ENCODE results near the gene FAM193A. TPM values are rescaled to one million over a fixed set of nuclear protein-coding genes. Genes with fewer than 3 reads are reported as not detected.
A peak's percentile ranks its signal among the peaks of the same experiment; 100 is the strongest.

Gene FAM193A
- polyA plus RNA-seq, 1 of the 3 experiments (the other 2 are of a cell fraction), result 9.2 TPM

GRCh38 chr4:2662598-2662997 is 126.2 kb downstream of the FAM193A start:
- Histone ChIP-seq H2AFZ (ENCODE audit: low read depth) (no peak overlapping the region), H3F3A (replicated peaks; ENCODE audit: insufficient read depth) (peaks cover 18% of the 10 kb centered on the region), H3K4me1 (ENCODE audit: control insufficient read depth in 1 of 2, insufficient read depth in 2 of 2, low read depth in 1 of 2, low read length in 1 of 2) (no peaks in the 10 kb centered on the region), H3K79me2 (ENCODE audit: insufficient read depth) (peaks cover 20% of the 10 kb centered on the region), H3K27me3 (ENCODE audit: insufficient read depth) (no peaks in the 10 kb centered on the region), H3K4me2 (no peak overlapping the region), H3K9me2 (no peaks in the 10 kb centered on the region), H3K9ac (no peak overlapping the region), H3K9me3 (no peaks in the 10 kb centered on the region), H3K36me3 (replicated peaks in 1 of 2; ENCODE audit: control insufficient read depth in 1 of 2, insufficient read depth in 2 of 2, low read length in 1 of 2) (peaks cover 23 to 49% of the 10 kb centered on the region in 2 experiments), H3K27ac (ENCODE audit: low read depth in 2 of 2, low read length in 1 of 2) (peak overlapping the region in 1 of 2 experiments; percentile 6; a peak in 1 of 4 replicates), H4K20me1 (ENCODE audit: insufficient read depth) (peaks cover 9% of the 10 kb centered on the region), H3K4me3 (ENCODE audit: low read depth in 2 of 2, low read length in 1 of 2) (no peak overlapping the region)
- DNase-seq, result no peak
- WGBS (ENCODE audit: low lambda C conversion rate), result 87% methylated on average over 4 of the region's 4 CpGs
- TF ChIP-seq RAD21 (IDR thresholded peaks at IDR 0.05; ENCODE audit: low read length), result no peak
- TF ChIP-seq SMC3 (IDR thresholded peaks at IDR 0.05; ENCODE audit: low read depth, low read length), result no peak
- TF ChIP-seq RXRA (IDR thresholded peaks at IDR 0.05; ENCODE audit: borderline replicate concordance, low read depth), result no peak
- no peak for TF ChIP-seq TAF1 (IDR thresholded peaks at IDR 0.05; ENCODE audit: borderline replicate concordance, low read depth, low read length)
- no peak for TF ChIP-seq NRF1 (IDR thresholded peaks at IDR 0.05; ENCODE audit: low read depth, low read length)
- TF ChIP-seq CHD2 (IDR thresholded peaks at IDR 0.05; ENCODE audit: low read length, partially characterized antibody), result no peak
- no peak for TF ChIP-seq YY1 (IDR thresholded peaks at IDR 0.05; ENCODE audit: low read depth)
- no peak for TF ChIP-seq MEF2A (IDR thresholded peaks at IDR 0.05; ENCODE audit: borderline replicate concordance, low read depth)
- no peak for TF ChIP-seq ZBTB33 (IDR thresholded peaks at IDR 0.05; ENCODE audit: borderline replicate concordance, low read depth)
- no peak for TF ChIP-seq MXI1 (IDR thresholded peaks at IDR 0.05; ENCODE audit: low read depth, low read length)
- TF ChIP-seq FOXM1 (IDR thresholded peaks at IDR 0.05; ENCODE audit: low read depth), result no peak
- no peak for TF ChIP-seq EP300 (IDR thresholded peaks at IDR 0.05; ENCODE audit: borderline replicate concordance in 1 of 2, low read depth in 1 of 2, low read length in 1 of 2)
- no peak for TF ChIP-seq GABPA (IDR thresholded peaks at IDR 0.05; ENCODE audit: low read depth)
- no peak for TF ChIP-seq NFIC (IDR thresholded peaks at IDR 0.05; ENCODE audit: borderline replicate concordance)
- TF ChIP-seq ELF1 (IDR thresholded peaks at IDR 0.05), result no peak
- ChIA-PET CTCF (interaction anchor here (0.5 to 1.1 kb wide), 2 partner anchors 10 to 178 kb away, joined by 3 to 4 read pairs; no protein-coding TSS in a partner anchor), POLR2A (no interaction called here)

GRCh38 chr4:2663275-2663674 is 126.8 kb downstream of the FAM193A start:
- no peaks in the 10 kb centered on the region for H3K4me1 ChIP-seq (ENCODE audit: control insufficient read depth in 1 of 2, insufficient read depth in 2 of 2, low read depth in 1 of 2, low read length in 1 of 2)
- H3K79me2 ChIP-seq (ENCODE audit: insufficient read depth), result peaks cover 27% of the 10 kb centered on the region
- no peak overlapping the region for H3K27ac ChIP-seq (ENCODE audit: low read depth in 2 of 2, low read length in 1 of 2)
- POLR2A ChIA-PET, result interaction anchor here (1.0 kb wide), 1 partner anchor 128 kb away, joined by 3 read pairs; no protein-coding TSS in a partner anchor
- no peak overlapping the region for H3K9ac ChIP-seq
- H2AFZ ChIP-seq (ENCODE audit: low read depth), result no peak overlapping the region
- CTCF ChIA-PET, result interaction anchor here (0.7 to 1.1 kb wide), 2 partner anchors 10 to 71 kb away, joined by 3 read pairs; no protein-coding TSS in a partner anchor
- no peak overlapping the region for H3K4me2 ChIP-seq
- H3K9me2 ChIP-seq, result no peaks in the 10 kb centered on the region
- 92% methylated on average over 2 of the region's 2 CpGs for WGBS (ENCODE audit: low lambda C conversion rate)
- peaks cover 9% of the 10 kb centered on the region for H4K20me1 ChIP-seq (ENCODE audit: insufficient read depth)
- no peak overlapping the region for H3K4me3 ChIP-seq (ENCODE audit: low read depth in 2 of 2, low read length in 1 of 2)
- TF ChIP-seq PBX3 (IDR thresholded peaks at IDR 0.05) (no peak), JUND (IDR thresholded peaks at IDR 0.05) (no peak), ZBTB33 (IDR thresholded peaks at IDR 0.05; ENCODE audit: borderline replicate concordance, low read depth) (no peak), FOXM1 (IDR thresholded peaks at IDR 0.05; ENCODE audit: low read depth) (no peak), TEAD4 (IDR thresholded peaks at IDR 0.05; ENCODE audit: borderline replicate concordance, insufficient read depth) (no peak), FOSL2 (IDR thresholded peaks at IDR 0.05; ENCODE audit: borderline replicate concordance, low read depth) (no peak), FOXJ3 (CRISPR knock-in tag; IDR thresholded peaks at IDR 0.05) (no peak), MAX (IDR thresholded peaks at IDR 0.05; ENCODE audit: low read depth) (no peak)
- peaks cover 20 to 42% of the 10 kb centered on the region in 2 experiments for H3K36me3 ChIP-seq (replicated peaks in 1 of 2; ENCODE audit: control insufficient read depth in 1 of 2, insufficient read depth in 2 of 2, low read length in 1 of 2)
- DNase-seq, result no peak
- no peaks in the 10 kb centered on the region for H3K27me3 ChIP-seq (ENCODE audit: insufficient read depth)
- peaks cover 18% of the 10 kb centered on the region for H3F3A ChIP-seq (replicated peaks; ENCODE audit: insufficient read depth)
- H3K9me3 ChIP-seq, result no peaks in the 10 kb centered on the region

Measured in SK-N-SH (cell line).